Bronchial epithelial cell (primary cell): Measurements from ENCODE around the gene GOLGA6L10. TPM values are rescaled to one million over a fixed set of nuclear protein-coding genes. Genes with fewer than 3 reads are reported as not detected.

Source experiments
- DNase-seq: peaks from one replicate; pipeline ENCODE4 v3.0.0-alpha.2; 2010; ENCODE audit warnings: low read depth
- FAIRE-seq: peaks from 2 replicates; lab custom pipeline; 2011; peaks lifted over from hg19 to GRCh38; lab: Jason Lieb, UNC
- H3K27me3 ChIP-seq: 2 replicates; pipeline ENCODE4 v1.5.1; 2011; ENCODE audit warnings: low read length; ENCODE audit not compliant: control insufficient read depth, insufficient read depth
- H3K36me3 ChIP-seq: 2 replicates; pipeline ENCODE4 v1.5.1; 2011; ENCODE audit warnings: low read length; ENCODE audit not compliant: control insufficient read depth, insufficient read depth
- H3K4me3 ChIP-seq: 2 replicates; pipeline ENCODE4 v1.5.1; 2011; ENCODE audit warnings: mild to moderate bottlenecking, low read depth, low read length, control low read depth
- total RNA-seq: library from RNA; depleted of rRNA; stranded (reverse); fragments of >200 nt; gene quantifications from 2 replicates; pipeline ENCODE4 v1.2.1, GENCODE V29; 2014
- TF ChIP-seq, protein P1 (sequence below): IDR thresholded peaks from 2 replicates; pipeline ENCODE4 v1.5.1; 2011; ENCODE audit warnings: mild to moderate bottlenecking, moderate library complexity, low read length, control low read depth, inconsistent platforms; ENCODE audit not compliant: insufficient read depth, severe bottlenecking

The GOLGA6L10 gene
- total RNA-seq, 1 donor from 2014 or later, result 0.79 TPM

GRCh38 chr15:82298032-82298431 lies 51.2 kb downstream of the GOLGA6L10 start:
- no peak for FAIRE-seq
- TF ChIP-seq, protein P1, sequence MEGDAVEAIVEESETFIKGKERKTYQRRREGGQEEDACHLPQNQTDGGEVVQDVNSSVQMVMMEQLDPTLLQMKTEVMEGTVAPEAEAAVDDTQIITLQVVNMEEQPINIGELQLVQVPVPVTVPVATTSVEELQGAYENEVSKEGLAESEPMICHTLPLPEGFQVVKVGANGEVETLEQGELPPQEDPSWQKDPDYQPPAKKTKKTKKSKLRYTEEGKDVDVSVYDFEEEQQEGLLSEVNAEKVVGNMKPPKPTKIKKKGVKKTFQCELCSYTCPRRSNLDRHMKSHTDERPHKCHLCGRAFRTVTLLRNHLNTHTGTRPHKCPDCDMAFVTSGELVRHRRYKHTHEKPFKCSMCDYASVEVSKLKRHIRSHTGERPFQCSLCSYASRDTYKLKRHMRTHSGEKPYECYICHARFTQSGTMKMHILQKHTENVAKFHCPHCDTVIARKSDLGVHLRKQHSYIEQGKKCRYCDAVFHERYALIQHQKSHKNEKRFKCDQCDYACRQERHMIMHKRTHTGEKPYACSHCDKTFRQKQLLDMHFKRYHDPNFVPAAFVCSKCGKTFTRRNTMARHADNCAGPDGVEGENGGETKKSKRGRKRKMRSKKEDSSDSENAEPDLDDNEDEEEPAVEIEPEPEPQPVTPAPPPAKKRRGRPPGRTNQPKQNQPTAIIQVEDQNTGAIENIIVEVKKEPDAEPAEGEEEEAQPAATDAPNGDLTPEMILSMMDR, result no peak

GRCh38 chr15:82297546-82297945 lies 51.7 kb downstream of the GOLGA6L10 start:
- FAIRE-seq (no peak), DNase-seq (no peak)
- Histone ChIP-seq H3K27me3 (no peaks in the 10 kb centered on the region), H3K36me3 (no peaks in the 10 kb centered on the region), H3K4me3 (no peak overlapping the region)
- TF ChIP-seq, protein P1, result no peak

More at GRCh38 chr15:82298032-82298431, 51.2 kb downstream of the GOLGA6L10 start:
- Histone ChIP-seq H3K4me3 (no peak overlapping the region), H3K27me3 (no peaks in the 10 kb centered on the region), H3K36me3 (no peaks in the 10 kb centered on the region)
- DNase-seq, result no peak

DNA sequence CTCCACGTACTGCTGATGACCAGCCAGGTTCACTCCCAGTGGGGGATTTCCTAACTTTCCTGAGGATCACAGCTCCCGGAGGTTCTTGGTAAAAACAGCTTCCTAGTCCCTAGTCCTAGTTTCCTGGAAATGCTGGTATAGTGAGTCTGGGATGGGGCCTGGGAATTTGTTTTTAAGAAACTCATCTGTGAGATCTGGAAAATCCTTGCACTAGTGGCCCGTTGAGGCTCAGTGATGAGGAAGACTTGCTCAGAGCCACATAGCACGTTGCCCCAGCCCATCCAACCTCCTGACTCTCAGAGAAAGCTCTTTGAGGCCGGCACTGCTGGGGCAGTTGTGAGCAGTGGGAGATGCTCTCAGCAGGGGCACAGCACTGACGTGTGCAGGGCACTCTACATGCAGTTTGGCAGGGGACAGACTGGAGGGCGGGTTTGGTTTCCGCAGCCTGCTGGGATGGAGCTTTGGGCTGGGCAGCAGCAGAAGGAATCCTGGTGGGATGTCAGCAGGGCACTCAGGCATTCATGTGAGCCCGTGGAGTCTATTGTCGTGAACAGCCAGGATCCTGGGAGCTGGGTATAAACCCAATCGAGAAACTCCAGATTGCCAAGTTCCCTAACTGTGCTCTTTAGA lies 55.1 kb downstream of the GOLGA6L10 start:
- FAIRE-seq (no peak), DNase-seq (no peak)
- no peaks in the 10 kb centered on the region for H3K27me3 ChIP-seq
- no peak overlapping the region for H3K4me3 ChIP-seq
- TF ChIP-seq, protein P1, result no peak
- no peaks in the 10 kb centered on the region for H3K36me3 ChIP-seq

DNA sequence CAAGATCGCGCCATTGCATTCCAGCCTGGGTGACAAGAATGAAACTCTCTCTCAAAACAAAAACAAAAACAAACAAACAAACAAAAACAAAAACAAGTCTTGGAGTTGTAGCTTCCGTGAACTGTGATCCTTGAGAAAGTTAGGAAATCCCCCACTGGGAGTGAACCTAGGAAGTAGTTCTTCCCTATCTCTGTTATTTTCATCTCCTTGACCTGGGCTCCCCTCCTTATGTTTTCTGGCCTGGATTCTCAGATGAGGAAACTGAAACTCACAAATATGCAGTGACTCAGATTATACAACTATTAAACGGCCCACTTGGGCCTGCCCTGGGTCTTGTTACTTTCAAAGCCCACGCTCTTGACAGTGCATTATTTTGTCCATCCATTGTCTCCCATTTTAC lies 57.0 kb downstream of the GOLGA6L10 start:
- FAIRE-seq (no peak), DNase-seq (peak; percentile 13)
- Histone ChIP-seq H3K36me3 (no peaks in the 10 kb centered on the region), H3K27me3 (no peaks in the 10 kb centered on the region), H3K4me3 (no peak overlapping the region)
- TF ChIP-seq, protein P1, result no peak

Other genes with a start within 250 kb of the GOLGA6L10 start
- 21.9 and 28.2 TPM in 2 replicates for gene EFL1, start 86.7 kb downstream of the GOLGA6L10 start, total RNA-seq
- 0.26 and 0.38 TPM in 2 replicates for gene SAXO2, start 86.7 kb downstream of the GOLGA6L10 start, total RNA-seq
- gene GOLGA6L9, start 80.3 kb upstream of the GOLGA6L10 start, total RNA-seq, result 3.4 and 7.9 TPM in 2 replicates
- 1,868 and 3,166 TPM in 2 replicates for gene RPS17, start 191.0 kb upstream of the GOLGA6L10 start, total RNA-seq